ENCODE results near the gene CEACAM16.
A peak's percentile ranks its signal among the peaks of the same experiment; 100 is the strongest.
"Not testable (repeated sequence)": the region's sequence is repeated elsewhere in the genome, so short reads cannot be mapped to it uniquely, and the experiment has no call there.

CEACAM16 gene, protein sequence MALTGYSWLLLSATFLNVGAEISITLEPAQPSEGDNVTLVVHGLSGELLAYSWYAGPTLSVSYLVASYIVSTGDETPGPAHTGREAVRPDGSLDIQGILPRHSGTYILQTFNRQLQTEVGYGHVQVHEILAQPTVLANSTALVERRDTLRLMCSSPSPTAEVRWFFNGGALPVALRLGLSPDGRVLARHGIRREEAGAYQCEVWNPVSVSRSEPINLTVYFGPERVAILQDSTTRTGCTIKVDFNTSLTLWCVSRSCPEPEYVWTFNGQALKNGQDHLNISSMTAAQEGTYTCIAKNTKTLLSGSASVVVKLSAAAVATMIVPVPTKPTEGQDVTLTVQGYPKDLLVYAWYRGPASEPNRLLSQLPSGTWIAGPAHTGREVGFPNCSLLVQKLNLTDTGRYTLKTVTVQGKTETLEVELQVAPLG

DNA sequence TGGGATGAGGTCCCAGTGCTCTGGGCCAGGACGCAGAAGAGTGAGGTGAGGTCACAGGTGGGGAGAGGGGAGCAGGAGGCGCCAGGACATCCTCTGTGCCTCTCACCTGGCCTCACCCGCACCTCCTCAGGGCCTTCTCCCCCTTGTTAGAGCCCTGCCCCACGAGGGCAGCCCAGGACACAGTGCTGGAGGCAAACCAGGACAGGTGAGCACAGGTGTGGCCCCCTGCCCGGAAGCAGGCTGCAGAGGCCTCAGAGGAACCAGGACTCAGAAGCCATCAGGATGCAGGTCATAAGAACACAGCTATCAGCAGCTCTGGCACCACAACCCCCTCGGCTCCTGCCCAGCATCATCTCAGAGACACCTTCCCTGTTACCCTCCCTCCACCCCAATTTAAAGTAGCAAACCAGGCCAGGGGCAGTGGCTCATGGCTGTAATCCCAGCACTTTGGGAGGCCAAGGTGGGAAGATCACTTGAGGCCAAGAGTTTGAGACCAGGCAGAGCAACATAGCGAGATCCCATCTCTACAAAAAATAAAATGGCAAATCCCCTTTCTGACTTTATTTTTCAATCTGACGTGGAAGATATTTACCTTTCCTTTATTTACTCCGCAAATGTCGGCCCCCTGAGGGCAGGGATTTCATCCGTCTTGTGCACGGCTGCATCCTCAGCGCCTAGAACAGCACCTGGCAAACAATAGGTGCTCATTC lies at the start of gene CEACAM16:
Gene CEACAM16 (plus strand): TSS at position 660 of the 710 bp plus-strand sequence. CDS start 2,306 bp downstream, outside the sequence.
- DNase-seq (ENCODE audit: low read depth, low spot score): no peak

DNA sequence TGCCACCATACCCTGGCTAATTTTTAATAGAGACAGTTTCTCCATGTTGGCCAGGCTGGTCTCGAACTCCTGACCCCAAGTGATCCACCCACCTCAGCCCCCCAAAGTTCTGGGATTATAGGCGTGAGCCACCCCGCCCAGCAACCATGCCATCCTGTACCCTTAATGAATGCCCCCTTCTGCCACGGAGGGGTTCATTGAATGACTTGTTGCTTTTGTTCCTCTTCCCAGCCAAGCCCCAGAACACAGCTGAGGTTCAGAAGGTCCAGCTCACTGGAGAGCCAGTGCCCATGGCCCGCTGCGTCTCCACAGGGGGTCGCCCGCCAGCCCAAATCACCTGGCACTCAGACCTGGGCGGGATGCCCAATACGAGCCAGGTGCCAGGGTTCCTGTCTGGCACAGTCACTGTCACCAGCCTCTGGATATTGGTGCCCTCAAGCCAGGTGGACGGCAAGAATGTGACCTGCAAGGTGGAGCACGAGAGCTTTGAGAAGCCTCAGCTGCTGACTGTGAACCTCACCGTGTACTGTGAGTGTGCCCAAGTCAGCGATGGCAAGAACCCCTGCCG lies 49.3 kb upstream of the CEACAM16 start:
- no peak for DNase-seq (ENCODE audit: low read depth, low spot score)

DNA sequence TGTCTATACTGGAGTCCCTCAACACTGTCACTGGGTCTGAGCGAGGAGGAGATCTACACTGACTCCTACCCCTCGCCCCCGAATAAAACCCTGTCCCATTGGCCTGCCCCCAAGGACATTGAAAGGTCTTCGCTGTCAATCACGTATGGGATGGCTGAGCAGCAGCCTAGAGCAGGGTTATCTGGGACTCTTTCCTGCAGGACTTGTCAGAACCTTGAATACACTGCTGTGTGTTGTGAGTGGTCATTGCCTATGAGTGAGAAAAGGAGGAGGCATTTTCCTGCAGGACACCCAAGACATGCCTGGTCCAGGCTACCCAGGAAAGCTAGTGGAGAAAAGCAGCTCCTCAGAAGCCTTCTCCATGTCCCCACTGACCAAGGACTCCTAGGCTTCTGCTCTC lies 45.6 kb upstream of the CEACAM16 start:
- no peak for DNase-seq (ENCODE audit: low read depth, low spot score)

DNA sequence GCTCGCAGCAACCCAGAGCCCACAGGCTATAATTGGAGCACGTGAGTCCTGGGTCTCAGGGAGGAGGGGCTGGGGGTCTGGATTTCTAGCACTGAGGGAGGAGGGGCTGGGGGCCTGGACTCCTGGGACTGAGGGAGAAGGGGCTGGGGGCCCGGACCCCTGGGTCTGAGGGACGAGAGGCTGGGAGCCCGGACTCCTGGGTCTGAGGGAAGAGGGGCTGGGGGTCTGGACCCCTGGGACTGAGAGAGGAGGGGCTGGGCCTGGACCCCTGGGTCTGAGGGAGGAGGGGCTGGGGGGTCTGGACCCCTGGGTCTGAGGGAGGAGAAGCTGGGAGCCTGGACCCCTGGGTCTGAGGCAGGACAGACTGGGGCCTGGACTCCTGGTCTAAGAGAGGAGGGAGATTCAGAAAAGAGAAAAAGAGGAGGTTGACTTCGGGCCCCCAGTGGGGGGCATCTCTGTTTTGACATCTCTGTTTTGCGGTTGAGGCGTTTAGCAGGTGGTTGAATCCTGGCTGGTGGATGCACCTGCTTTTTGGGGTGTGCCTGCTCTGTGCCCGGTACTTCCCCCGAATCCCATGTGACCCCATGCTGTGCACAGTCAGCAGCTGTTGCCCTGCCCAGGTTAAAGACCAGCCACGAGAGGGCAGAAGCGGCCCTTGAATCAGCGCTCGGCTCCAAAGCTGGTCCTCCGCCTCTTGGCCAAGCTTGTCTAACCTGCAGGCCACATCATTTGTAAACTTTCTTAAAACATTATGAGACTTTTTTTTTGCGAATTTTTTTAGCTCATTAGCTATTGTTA lies 44.8 kb upstream of the CEACAM16 start:
- DNase-seq (ENCODE audit: low read depth, low spot score): peak; percentile 7

DNA sequence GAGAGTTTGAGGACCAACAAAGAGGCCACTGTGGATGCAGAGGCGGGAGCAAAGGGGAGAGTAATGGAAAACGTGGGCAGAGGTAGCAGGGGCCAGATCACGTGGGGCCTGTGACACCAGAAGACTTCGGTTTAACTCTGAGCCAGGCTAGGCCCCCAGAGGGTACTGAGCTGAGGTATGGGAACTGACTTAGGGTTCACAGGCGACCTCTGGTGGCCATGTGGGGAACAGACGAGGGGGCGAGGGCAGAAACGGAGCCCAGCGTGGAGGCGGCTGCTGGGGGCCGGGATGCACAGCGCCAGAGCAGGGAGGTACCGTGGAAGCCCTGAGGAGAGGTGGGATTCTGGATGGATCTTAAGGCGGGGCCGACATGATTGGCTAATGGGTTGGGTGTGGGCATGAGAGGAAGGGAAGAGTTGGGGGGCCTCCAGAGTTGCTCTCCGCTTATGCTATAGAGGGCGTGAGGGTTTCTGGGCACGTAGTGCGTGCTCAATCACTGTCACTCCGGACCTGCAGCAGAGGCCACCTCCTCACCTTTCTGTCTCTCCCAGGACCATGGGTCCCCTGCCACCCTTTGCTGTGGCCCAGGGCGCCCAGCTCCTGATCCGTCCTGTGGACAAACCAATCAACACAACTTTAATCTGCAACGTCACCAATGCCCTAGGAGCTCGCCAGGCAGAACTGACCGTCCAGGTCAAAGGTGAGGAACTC lies 41.6 kb upstream of the CEACAM16 start:
- DNase-seq (ENCODE audit: low read depth, low spot score): peak; percentile 50

DNA sequence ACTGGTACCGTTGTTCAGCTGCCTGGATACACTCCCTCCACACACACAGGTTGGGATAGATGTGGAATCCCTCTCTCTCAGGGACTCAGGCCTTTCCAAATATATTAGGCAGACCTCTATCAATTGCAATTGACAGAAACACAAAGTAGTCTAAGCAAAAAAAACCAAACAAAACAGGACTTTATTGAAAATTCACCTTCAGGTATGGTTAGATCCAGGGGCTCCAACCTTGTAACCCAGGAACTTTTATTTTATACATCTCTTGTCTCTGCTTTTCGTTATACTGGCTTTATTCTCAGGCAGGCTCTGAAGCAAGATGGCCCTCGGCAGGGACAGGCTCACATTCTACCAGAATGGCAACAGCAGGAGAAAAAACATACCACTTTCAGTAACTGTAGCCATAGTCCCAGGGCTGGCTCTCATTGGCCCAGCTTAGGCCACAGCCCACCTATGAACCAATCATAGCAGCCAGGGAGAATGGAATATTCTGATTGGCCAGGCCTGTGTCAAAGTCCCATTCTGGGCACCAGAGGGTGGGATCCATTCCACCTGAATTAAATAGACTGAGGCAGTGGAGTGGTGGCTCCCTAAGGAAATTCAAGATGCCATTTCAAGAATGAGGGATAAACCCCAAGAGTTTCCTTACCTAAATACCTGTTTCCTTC lies 40.8 kb upstream of the CEACAM16 start:
- no peak for DNase-seq (ENCODE audit: low read depth, low spot score)

DNA sequence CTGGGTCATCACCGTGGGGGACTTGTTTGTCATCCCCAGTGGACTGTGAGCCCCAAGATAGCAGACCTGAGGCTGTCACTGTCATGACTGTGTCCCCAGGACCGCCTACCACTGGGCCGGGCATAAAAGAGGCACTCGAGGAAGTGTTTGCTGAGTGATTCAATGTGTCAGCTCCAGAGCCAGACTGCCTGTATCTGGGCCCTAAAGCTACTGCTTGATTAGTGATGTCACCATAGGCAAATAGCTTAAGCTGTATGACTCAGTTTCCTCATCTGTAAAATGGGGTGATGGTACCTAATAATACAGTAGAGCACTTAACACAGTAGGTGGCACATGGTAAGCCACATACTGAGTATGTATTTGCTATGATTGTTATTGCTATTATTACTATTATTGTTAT lies 38.9 kb upstream of the CEACAM16 start:
- DNase-seq (ENCODE audit: low read depth, low spot score): no peak

DNA sequence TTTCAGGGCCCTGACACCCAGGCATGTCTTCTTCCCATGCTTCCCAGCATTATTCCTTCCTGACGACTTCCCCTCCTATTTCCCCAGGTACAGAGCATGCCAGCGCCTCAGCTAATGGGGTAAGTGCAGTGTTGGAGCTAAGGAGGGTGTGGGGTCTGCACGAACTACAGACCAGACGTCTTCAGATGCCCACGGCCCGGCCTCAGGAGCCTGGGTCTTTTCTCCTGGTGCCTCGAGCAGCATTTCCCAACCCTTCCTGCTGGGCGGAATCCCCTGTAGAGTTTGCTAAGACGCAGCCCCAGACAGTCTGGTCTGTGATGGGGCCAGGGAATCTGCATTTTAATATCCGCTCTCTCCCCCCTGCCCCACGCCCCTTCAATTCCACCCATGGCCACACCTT lies 37.7 kb upstream of the CEACAM16 start:
- no peak for DNase-seq (ENCODE audit: low read depth, low spot score)

DNA sequence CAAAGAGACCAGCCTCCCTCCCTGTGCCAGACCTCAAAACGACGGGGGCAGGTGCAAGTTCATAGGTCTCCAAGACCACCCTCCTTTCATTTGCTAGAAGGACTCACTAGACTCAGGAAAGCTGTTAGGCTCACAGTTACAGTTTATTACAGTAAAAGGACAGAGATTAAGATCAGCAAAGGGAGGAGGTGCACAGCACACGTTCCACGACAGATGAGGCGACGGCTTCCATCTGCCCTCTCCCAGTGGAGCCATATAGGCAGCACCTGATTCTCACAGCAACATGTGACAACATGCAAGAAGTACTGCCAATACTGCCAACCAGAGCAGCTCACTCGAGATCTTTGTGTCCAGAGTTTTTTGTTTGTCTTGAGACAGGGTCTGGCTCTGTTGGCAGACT lies 37.0 kb upstream of the CEACAM16 start:
- DNase-seq (ENCODE audit: low read depth, low spot score): no peak

DNA sequence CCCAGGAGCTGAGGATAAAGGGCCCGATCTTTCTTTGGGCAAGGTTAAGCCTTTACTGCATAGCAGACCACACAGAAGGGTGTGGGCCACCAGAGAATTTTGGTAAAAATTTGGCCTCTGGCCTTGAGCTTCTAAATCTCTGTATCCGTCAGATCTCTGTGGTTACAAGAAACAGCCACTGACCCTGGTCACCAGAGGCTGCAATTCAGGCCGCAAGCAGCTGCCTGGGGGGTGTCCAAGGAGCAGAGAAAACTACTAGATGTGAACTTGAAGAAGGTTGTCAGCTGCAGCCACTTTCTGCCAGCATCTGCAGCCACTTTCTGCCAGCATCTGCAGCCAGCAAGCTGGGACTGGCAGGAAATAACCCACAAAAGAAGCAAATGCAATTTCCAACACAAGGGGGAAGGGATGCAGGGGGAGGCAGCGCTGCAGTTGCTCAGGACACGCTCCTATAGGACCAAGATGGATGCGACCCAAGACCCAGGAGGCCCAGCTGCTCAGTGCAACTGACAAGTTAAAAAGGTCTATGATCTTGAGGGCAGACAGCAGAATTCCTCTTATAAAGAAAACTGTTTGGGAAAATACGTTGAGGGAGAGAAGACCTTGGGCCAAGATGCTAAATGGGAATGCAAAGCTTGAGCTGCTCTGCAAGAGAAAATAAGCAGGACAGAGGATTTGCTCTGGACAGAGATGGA lies 36.1 kb upstream of the CEACAM16 start:
- no peak for DNase-seq (ENCODE audit: low read depth, low spot score)

DNA sequence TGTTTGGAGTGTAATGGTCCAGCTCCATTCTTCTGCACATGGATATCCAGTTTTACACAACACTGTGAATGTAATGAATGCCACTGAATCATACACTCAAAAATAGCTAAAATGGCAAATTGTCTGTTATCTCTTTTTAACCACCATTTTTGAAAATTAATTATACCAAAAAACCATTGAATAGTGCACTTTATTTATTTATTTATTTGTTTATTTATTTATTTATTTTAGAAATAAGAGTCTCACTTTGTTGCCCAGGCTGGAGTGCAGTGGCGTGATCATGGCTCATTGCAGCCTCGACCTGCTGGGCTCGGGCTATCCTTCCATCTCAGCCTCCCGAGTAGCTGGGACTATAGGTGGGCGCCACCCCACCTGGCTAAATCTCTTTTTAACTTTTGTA lies 35.0 kb upstream of the CEACAM16 start:
- DNase-seq (ENCODE audit: low read depth, low spot score): no peak

DNA sequence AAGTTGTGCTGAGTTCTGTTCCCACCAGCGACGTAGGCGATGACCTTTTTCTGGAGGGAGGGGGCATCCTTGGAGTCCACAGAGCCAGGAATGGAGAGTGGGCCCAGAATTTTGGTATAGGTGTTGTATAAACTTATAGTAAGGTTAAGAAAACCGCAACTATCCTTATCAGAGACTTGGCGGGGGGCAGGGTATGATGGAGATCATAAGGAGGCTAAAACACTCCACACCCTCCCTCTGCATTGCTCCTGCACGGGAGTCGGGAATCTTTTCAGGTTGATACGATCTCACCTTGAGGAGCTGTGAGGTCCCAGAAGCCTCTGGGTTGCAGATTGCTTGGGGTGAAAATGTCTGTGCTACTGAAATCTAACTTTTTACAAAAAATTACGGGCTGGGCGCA lies 34.0 kb upstream of the CEACAM16 start:
- DNase-seq (ENCODE audit: low read depth, low spot score): no peak

DNA sequence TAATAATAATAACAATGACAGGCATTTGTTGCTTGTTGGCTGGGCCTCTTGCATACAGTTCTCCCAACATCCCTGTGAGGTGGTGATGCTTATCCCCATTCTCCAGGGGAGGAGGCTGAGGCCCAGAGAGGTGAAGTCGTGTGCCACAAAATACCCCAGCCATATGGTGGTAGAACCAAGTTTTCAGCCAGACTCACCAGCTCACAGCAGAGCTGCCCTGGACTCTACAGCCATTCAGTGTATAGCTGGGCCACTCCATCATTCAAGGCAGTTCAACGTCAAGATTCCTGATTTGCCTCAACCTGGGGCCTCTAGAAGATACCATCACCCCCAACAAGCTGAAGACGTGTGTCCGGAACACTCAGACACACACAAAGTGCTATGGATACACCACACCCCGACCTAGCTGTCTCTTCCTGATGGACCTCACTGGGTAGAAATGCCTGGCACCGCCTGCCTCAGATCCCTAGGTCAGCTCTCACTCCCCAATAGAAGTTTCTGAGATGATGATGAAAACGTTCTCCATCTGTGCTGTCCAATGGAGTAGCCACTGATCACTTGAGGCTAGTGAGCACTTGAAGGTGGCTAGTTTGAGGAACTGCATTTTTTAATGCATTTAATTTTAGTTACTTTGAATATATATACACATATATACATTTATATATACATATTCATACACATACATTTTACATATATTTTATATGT lies 31.9 kb upstream of the CEACAM16 start:
- no peak for DNase-seq (ENCODE audit: low read depth, low spot score)

DNA sequence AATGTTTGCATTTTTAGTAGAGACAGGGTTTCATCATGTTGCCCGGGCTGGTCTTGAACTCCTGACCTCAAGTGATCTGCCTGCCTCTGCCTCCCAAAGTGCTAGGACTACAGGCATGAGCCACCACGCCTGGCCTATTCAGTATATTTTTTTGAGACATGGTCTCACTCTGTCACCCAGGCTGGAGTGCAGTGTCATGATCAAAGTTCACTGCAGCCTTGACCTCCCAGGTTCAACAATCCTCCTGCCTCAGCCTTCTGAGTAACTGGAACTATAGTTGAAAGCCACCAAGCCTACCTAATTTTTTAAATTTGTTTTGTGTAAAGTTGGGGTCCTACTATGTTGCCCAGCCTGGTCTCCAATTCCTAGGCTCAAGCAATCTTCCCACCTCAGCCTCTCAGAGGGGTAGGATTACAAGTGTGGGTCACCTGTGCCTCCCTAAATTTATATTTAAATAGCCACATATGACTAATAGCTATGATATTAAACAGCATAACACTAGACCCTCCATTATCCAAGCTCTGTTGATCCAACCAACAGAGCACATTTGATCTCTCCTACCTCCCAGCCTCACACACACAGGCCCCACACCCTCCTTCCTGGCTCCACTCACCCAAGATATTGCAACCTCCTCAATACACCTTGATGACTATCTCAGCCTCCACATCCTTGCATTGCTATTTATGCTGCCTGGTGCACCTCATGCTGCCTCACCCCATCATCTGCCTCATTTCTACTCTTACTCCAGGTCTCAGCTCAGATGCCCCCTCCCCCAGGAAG lies 29.8 kb upstream of the CEACAM16 start:
- no peak for DNase-seq (ENCODE audit: low read depth, low spot score)

DNA sequence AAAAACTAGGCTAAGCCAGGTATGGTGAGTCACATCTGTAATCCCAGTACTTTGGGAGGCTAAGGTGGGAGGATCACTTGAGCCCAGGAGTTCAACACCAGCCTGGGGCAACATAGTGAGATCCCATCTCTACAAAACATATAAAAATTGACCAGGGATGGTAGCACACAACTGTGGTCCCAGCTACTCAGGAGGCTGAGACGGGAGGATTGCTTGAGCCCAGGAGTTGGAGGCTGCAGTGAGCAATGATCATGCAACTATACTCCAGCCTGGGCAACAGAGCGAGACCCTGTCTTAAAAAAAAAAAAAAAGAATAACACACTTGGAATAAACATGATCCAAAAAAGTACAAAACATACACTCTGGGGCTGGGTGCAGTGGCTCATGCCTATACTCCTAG lies 28.9 kb upstream of the CEACAM16 start:
- not testable (repeated sequence) for DNase-seq (ENCODE audit: low read depth, low spot score)

DNA sequence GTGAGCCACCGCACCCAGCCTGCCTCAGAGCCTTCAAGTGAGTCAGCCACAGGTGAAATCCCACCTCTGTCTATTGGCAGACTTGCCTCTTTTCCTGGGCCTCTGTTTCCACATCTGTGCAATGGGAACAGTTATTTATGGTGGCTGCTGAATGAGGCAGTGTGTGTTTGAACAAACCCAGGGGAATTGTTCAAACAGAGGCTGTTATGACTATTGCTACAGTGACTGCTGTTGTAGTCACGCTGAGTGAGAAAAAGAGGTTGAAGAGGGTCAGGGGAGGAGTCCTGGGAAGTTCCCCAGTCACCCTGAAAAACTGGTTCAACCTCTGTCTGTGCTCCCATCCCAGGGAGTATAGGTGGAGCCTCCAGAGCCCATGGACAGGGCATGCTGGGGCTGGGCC lies 27.6 kb upstream of the CEACAM16 start, which contains the start of gene CEACAM19:
Gene CEACAM19 (plus strand): TSS at position 83 of the 400 bp plus-strand sequence. CDS start 450 bp downstream, outside the sequence.
- no peak for DNase-seq (ENCODE audit: low read depth, low spot score)

DNA sequence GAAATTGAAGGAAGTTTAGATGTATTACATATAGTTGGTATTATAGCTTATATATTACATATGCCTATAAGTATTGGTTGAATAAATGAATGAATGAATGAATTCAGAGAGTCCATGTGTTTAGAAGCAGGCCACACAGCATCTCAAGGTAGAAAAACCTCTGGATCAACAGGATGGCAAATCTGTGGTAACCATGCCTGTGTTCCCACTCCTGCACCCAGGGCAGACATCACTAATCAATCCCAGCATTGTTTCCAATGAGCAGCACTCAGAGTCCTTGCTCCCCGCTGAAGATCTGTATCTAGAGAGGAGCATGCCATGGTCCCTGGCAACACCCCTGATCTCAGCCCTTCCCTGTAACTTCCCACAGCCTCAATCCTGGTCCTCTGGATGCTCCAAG lies 26.7 kb upstream of the CEACAM16 start:
- DNase-seq (ENCODE audit: low read depth, low spot score): no peak

DNA sequence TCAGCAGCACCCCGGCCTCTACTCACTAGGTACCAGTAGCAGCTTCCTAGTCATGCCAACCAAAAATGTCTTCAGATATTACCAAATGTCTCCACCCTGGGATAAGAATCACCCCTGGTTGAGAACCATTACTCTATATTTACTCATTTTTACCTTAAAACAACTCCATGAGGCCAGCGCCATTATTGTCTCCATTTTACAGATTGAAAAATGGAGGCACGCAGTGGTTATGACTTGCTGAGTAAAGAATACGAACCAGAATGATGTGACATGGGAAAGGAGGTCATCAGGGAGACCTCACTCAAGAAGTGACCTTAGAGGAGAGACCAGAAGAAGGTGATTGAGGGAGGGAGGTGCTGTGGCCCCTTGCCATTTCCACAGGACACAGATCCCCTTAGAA lies 25.4 kb upstream of the CEACAM16 start:
- no peak for DNase-seq (ENCODE audit: low read depth, low spot score)

DNA sequence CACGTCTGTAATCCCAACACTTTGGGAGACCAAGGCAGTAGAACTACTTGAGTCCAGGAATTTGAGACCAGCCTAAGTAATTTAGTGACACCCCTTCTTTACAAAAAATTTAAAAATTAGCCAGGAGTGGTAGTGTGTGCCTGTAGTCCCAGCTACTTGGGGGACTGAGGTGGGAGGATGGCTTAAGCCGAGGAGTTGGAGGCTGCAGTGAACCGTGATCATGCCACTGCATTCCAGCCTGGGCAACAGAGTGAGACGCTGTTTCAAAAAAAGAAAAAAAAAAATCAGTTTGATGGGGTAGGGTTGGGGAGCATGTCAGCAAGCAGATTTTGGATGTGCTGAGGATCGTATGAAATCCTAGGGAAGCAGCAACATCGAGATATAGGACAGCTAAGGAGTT lies 23.4 kb upstream of the CEACAM16 start:
- no peak for DNase-seq (ENCODE audit: low read depth, low spot score)
